ENCODE results near the gene TNFAIP8. TPM values are rescaled to one million over a fixed set of nuclear protein-coding genes. Genes with fewer than 3 reads are reported as not detected.
"Not testable (repeated sequence)": the region's sequence is repeated elsewhere in the genome, so short reads cannot be mapped to it uniquely, and the experiment has no call there.

The TNFAIP8 gene
- total RNA-seq, 1 donor from 2014 or later = 19.5 TPM

- no peak for TF ChIP-seq CTCF (IDR thresholded peaks at IDR 0.05)
- H3K36me3 Mint-ChIP-seq (ENCODE audit: low read depth) = no peaks in the 10 kb centered on the region
- no peak for DNase-seq (ENCODE audit: low spot score)
Observed at GRCh38 chr5:119426057-119426456, 70.2 kb downstream of the TNFAIP8 start.

GRCh38 chr5:119427060-119427459 is 71.2 kb downstream of the TNFAIP8 start:
- no peak overlapping the region for H3K27ac Mint-ChIP-seq (ENCODE audit: unreplicated experiment)
- no peaks in the 10 kb centered on the region for H3K36me3 Mint-ChIP-seq (ENCODE audit: low read depth)
- DNase-seq (ENCODE audit: low spot score) = no peak
- no peak overlapping the region for H3K4me3 Mint-ChIP-seq (ENCODE audit: unreplicated experiment)
- TF ChIP-seq CTCF (IDR thresholded peaks at IDR 0.05) = no peak
- H3K4me1 Mint-ChIP-seq (ENCODE audit: low read depth) = no peaks in the 10 kb centered on the region
- peaks cover 4% of the 10 kb centered on the region for H3K27me3 Mint-ChIP-seq (ENCODE audit: low read depth)
- no peaks in the 10 kb centered on the region for H3K9me3 Mint-ChIP-seq (ENCODE audit: low read depth)

More at GRCh38 chr5:119426057-119426456, 70.2 kb downstream of the TNFAIP8 start:
- H3K4me3 Mint-ChIP-seq (ENCODE audit: unreplicated experiment) = no peak overlapping the region
- H3K27ac Mint-ChIP-seq (ENCODE audit: unreplicated experiment) = no peak overlapping the region
- no peaks in the 10 kb centered on the region for H3K4me1 Mint-ChIP-seq (ENCODE audit: low read depth)
- peaks cover 3% of the 10 kb centered on the region for H3K27me3 Mint-ChIP-seq (ENCODE audit: low read depth)
- no peaks in the 10 kb centered on the region for H3K9me3 Mint-ChIP-seq (ENCODE audit: low read depth)

GRCh38 chr5:119427596-119427995 is 71.8 kb downstream of the TNFAIP8 start:
- not testable (repeated sequence) for H3K4me1 Mint-ChIP-seq (ENCODE audit: low read depth); H3K4me3 Mint-ChIP-seq (ENCODE audit: unreplicated experiment); H3K27ac Mint-ChIP-seq (ENCODE audit: unreplicated experiment); H3K27me3 Mint-ChIP-seq (ENCODE audit: low read depth); H3K9me3 Mint-ChIP-seq (ENCODE audit: low read depth); H3K36me3 Mint-ChIP-seq (ENCODE audit: low read depth); DNase-seq (ENCODE audit: low spot score)

GRCh38 chr5:119428166-119428565 is 72.3 kb downstream of the TNFAIP8 start:
- H3K27ac Mint-ChIP-seq (ENCODE audit: unreplicated experiment); H3K27me3 Mint-ChIP-seq (ENCODE audit: low read depth); H3K4me3 Mint-ChIP-seq (ENCODE audit: unreplicated experiment); DNase-seq (ENCODE audit: low spot score); H3K36me3 Mint-ChIP-seq (ENCODE audit: low read depth); H3K4me1 Mint-ChIP-seq (ENCODE audit: low read depth); H3K9me3 Mint-ChIP-seq (ENCODE audit: low read depth): not testable (repeated sequence)

- H3K4me3 Mint-ChIP-seq (ENCODE audit: unreplicated experiment); DNase-seq (ENCODE audit: low spot score); H3K36me3 Mint-ChIP-seq (ENCODE audit: low read depth); H3K4me1 Mint-ChIP-seq (ENCODE audit: low read depth); H3K9me3 Mint-ChIP-seq (ENCODE audit: low read depth); H3K27me3 Mint-ChIP-seq (ENCODE audit: low read depth); H3K27ac Mint-ChIP-seq (ENCODE audit: unreplicated experiment): not testable (repeated sequence)
Observed at GRCh38 chr5:119428574-119428973, 72.8 kb downstream of the TNFAIP8 start.

GRCh38 chr5:119432674-119433237 is 76.9 kb downstream of the TNFAIP8 start:
- H3K27ac Mint-ChIP-seq (ENCODE audit: unreplicated experiment); H3K4me1 Mint-ChIP-seq (ENCODE audit: low read depth); H3K9me3 Mint-ChIP-seq (ENCODE audit: low read depth); H3K4me3 Mint-ChIP-seq (ENCODE audit: unreplicated experiment); H3K36me3 Mint-ChIP-seq (ENCODE audit: low read depth); DNase-seq (ENCODE audit: low spot score): not testable (repeated sequence)
- H3K27me3 Mint-ChIP-seq (ENCODE audit: low read depth) = peaks cover 22% of the 10 kb centered on the region

- Mint-ChIP-seq H3K27ac (ENCODE audit: unreplicated experiment) (no peak overlapping the region), H3K27me3 (ENCODE audit: low read depth) (peaks cover 34% of the 10 kb centered on the region), H3K4me1 (ENCODE audit: low read depth) (no peaks in the 10 kb centered on the region), H3K9me3 (ENCODE audit: low read depth) (peaks cover 11% of the 10 kb centered on the region), H3K36me3 (ENCODE audit: low read depth) (peaks cover 1% of the 10 kb centered on the region), H3K4me3 (ENCODE audit: unreplicated experiment) (no peak overlapping the region)
- no peak for DNase-seq (ENCODE audit: low spot score)
- peak; percentile 82 for TF ChIP-seq CTCF (IDR thresholded peaks at IDR 0.05)
Observed at GRCh38 chr5:119435436-119436132, 79.8 kb downstream of the TNFAIP8 start.

GRCh38 chr5:119437785-119438586 is 82.2 kb downstream of the TNFAIP8 start:
- H3K36me3 Mint-ChIP-seq (ENCODE audit: low read depth); H3K27ac Mint-ChIP-seq (ENCODE audit: unreplicated experiment); H3K4me3 Mint-ChIP-seq (ENCODE audit: unreplicated experiment); DNase-seq (ENCODE audit: low spot score); H3K4me1 Mint-ChIP-seq (ENCODE audit: low read depth); H3K9me3 Mint-ChIP-seq (ENCODE audit: low read depth): not testable (repeated sequence)
- peaks cover 50% of the 10 kb centered on the region for H3K27me3 Mint-ChIP-seq (ENCODE audit: low read depth)

GRCh38 chr5:119438587-119438917 is 82.7 kb downstream of the TNFAIP8 start:
- H3K36me3 Mint-ChIP-seq (ENCODE audit: low read depth); H3K4me1 Mint-ChIP-seq (ENCODE audit: low read depth); H3K27ac Mint-ChIP-seq (ENCODE audit: unreplicated experiment); H3K4me3 Mint-ChIP-seq (ENCODE audit: unreplicated experiment); H3K9me3 Mint-ChIP-seq (ENCODE audit: low read depth); DNase-seq (ENCODE audit: low spot score): not testable (repeated sequence)
- H3K27me3 Mint-ChIP-seq (ENCODE audit: low read depth) = peaks cover 50% of the 10 kb centered on the region

Data from chondrocyte (in vitro differentiated cells).